Measurements from ENCODE around the gene BRINP1. TPM values are rescaled to one million over a fixed set of nuclear protein-coding genes. Genes with fewer than 3 reads are reported as not detected.

BRINP1 gene, protein sequence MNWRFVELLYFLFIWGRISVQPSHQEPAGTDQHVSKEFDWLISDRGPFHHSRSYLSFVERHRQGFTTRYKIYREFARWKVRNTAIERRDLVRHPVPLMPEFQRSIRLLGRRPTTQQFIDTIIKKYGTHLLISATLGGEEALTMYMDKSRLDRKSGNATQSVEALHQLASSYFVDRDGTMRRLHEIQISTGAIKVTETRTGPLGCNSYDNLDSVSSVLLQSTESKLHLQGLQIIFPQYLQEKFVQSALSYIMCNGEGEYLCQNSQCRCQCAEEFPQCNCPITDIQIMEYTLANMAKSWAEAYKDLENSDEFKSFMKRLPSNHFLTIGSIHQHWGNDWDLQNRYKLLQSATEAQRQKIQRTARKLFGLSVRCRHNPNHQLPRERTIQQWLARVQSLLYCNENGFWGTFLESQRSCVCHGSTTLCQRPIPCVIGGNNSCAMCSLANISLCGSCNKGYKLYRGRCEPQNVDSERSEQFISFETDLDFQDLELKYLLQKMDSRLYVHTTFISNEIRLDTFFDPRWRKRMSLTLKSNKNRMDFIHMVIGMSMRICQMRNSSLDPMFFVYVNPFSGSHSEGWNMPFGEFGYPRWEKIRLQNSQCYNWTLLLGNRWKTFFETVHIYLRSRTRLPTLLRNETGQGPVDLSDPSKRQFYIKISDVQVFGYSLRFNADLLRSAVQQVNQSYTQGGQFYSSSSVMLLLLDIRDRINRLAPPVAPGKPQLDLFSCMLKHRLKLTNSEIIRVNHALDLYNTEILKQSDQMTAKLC
- total RNA-seq: 0.34 and 14.4 TPM in 2 replicates

DNA sequence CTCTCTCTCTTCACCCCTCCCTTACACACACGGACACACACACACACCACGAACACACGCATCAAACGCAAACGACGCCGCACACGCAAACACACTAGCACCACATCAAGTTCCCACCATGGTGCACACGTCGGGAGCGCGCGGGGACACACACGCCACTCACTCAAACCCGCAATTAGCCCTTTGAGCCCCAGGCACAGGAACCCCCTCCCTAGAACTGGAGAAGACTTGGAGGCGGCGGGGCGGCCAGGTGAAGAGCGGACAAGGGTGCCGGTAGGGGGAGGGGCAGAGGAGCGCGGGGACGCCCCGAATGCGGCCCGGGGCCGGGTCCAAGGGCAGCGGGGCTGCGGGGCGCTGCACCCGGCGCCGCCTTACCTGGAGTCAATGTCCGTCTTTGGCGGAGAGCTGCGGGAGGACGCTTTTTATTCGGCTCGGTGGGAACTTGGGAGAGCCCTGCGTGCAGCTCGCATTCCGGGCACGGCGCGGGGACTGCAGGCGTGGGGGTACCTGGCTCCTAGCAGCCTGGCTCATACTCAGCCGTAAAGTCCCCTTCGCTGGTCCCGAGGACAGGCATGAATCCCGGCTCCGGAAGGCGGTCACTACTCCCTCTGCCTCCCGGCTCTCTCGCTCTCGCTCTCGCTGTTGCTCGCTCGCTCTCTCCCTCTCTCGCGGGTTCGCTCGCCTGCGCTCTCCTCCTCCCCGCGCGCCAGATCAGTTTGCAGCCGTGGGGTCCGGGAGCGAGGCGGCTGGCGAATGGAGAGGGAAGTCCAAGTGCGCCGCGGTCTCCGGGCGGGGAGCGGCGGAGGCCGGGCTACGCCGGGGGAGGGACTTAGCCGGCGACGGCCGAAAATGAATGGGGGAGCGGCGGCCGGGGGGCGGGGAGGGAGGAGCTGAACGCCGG, at the start of gene BRINP1:
Gene BRINP1, minus strand, starts transcription at position 755 of the 901 bp plus-strand sequence. CDS start 56,080 bp downstream, outside the sequence.

